Astrocyte (in vitro differentiated cells and primary cell): Measurements from ENCODE around the gene UBTF. TPM values are rescaled to one million over a fixed set of nuclear protein-coding genes. Genes with fewer than 3 reads are reported as not detected.

Experiments
- DNase-seq: peaks from one replicate; pipeline ENCODE4 v3.0.0-alpha.2; 2010; ENCODE audit warnings: low read depth
- FAIRE-seq: peaks from 2 replicates; lab custom pipeline; 2011; peaks lifted over from hg19 to GRCh38; lab: Jason Lieb, UNC
- H2AFZ ChIP-seq: 2 replicates; pipeline ENCODE4 v1.6.0; 2012; ENCODE audit warnings: low read depth, low read length, inconsistent platforms
- H3K27ac ChIP-seq: 2 replicates; pipeline ENCODE4 v1.5.1; 2011; ENCODE audit warnings: low read depth, low read length, inconsistent platforms
- H3K27me3 ChIP-seq: 2 replicates; pipeline ENCODE4 v1.6.0; 2011; ENCODE audit warnings: low read length, inconsistent platforms; ENCODE audit not compliant: insufficient read depth
- H3K36me3 ChIP-seq: 2 replicates; pipeline ENCODE4 v1.5.1; 2011; ENCODE audit warnings: low read length, inconsistent platforms; ENCODE audit not compliant: insufficient read depth
- H3K4me1 ChIP-seq: 2 replicates; pipeline ENCODE4 v1.5.1; 2011; ENCODE audit warnings: low read length, inconsistent platforms; ENCODE audit not compliant: insufficient read depth
- H3K4me2 ChIP-seq: 2 replicates; pipeline ENCODE4 v1.6.0; 2012; ENCODE audit warnings: low read length, inconsistent platforms
- H3K4me3 ChIP-seq: 2 replicates; pipeline ENCODE4 v1.5.1; 2011; ENCODE audit warnings: low read depth, mild to moderate bottlenecking, low read length, inconsistent platforms; ENCODE audit not compliant: insufficient read depth
- H3K79me2 ChIP-seq: 2 replicates; pipeline ENCODE4 v1.6.0; 2012; ENCODE audit warnings: mild to moderate bottlenecking, low read length, inconsistent platforms; ENCODE audit not compliant: insufficient read depth
- H3K9ac ChIP-seq: 2 replicates; pipeline ENCODE4 v1.6.0; 2012; ENCODE audit warnings: mild to moderate bottlenecking, low read length, inconsistent platforms
- H3K9me3 ChIP-seq: 2 replicates; pipeline ENCODE4 v1.5.1; 2012; ENCODE audit warnings: low read depth, mild to moderate bottlenecking, low read length, inconsistent platforms; ENCODE audit not compliant: insufficient read depth
- H4K20me1 ChIP-seq: 2 replicates; pipeline ENCODE4 v1.6.0; 2012; ENCODE audit warnings: low read length, inconsistent platforms; ENCODE audit not compliant: insufficient read depth
- H3K27ac Mint-ChIP-seq: one replicate; pipeline ENCODE4 v1.8.0; 2021; ENCODE audit warnings: mild to moderate bottlenecking, mixed read lengths; ENCODE audit not compliant: unreplicated experiment
- H3K27me3 Mint-ChIP-seq: one replicate; pipeline ENCODE4 v1.8.0; 2021; ENCODE audit warnings: low read depth, mixed read lengths; ENCODE audit not compliant: unreplicated experiment
- H3K36me3 Mint-ChIP-seq: one replicate; pipeline ENCODE4 v1.8.0; 2021; ENCODE audit warnings: low read depth, mixed read lengths; ENCODE audit not compliant: unreplicated experiment
- H3K4me1 Mint-ChIP-seq: one replicate; pipeline ENCODE4 v1.8.0; 2021; ENCODE audit warnings: low read depth, mixed read lengths; ENCODE audit not compliant: unreplicated experiment
- H3K4me3 Mint-ChIP-seq: one replicate; pipeline ENCODE4 v1.8.0; 2021; ENCODE audit warnings: mild to moderate bottlenecking, moderate library complexity, mixed read lengths; ENCODE audit not compliant: unreplicated experiment
- H3K9me3 Mint-ChIP-seq: one replicate; pipeline ENCODE4 v1.8.0; 2021; ENCODE audit warnings: mild to moderate bottlenecking, mixed read lengths; ENCODE audit not compliant: unreplicated experiment
- CTCF ChIP-seq: IDR thresholded peaks from 2 replicates; pipeline ENCODE4 v1.5.1; 2011; ENCODE audit warnings: low read depth, mild to moderate bottlenecking, inconsistent platforms, low read length, moderate library complexity; ENCODE audit not compliant: insufficient read depth
- EZH2 ChIP-seq: IDR thresholded peaks from 2 replicates; pipeline ENCODE4 v1.6.1; 2012; ENCODE audit warnings: mild to moderate bottlenecking, low read length, inconsistent platforms; ENCODE audit not compliant: insufficient read depth
- total RNA-seq: library from RNA; stranded (reverse); gene quantifications from 2 replicates; pipeline ENCODE4 v1.2.1, GENCODE V29; 2021

Gene UBTF
- total RNA-seq, 1 donor from 2014 or later: 48.0 TPM

DNA sequence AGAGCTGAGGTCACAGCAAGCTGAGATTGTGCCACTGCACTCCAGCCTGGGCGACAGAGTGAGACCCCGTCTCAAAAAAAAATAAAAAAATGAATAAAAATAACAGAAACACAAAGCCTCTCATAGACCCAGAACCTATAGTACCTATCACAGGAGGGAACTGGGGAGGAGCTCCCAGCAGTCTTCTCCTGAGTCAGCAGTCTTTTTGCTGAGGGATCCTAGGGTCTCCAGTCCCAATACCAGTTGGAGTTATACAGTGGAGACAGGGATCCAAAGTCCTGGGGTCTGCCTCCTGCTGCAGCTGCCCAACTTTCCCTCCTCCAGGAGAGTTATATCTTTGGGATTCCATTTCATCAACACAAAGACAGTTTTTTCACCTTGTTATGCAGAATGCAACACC lies 36.5 kb downstream of the UBTF start:
- TF ChIP-seq CTCF (no peak), EZH2 (no peak)
- no peak for FAIRE-seq
- Mint-ChIP-seq H3K27me3 (no peaks in the 10 kb centered on the region), H3K36me3 (peaks cover 14% of the 10 kb centered on the region), H3K9me3 (no peaks in the 10 kb centered on the region), H3K4me1 (peaks cover 5% of the 10 kb centered on the region), H3K27ac (no peak overlapping the region), H3K4me3 (no peak overlapping the region)
- H3K9me3 ChIP-seq: no peaks in the 10 kb centered on the region
- no peak overlapping the region for H3K27ac ChIP-seq
- no peak for DNase-seq
- H2AFZ ChIP-seq: no peak overlapping the region
- no peak overlapping the region for H3K4me2 ChIP-seq
- H4K20me1 ChIP-seq: peaks cover 29% of the 10 kb centered on the region
- peaks cover 7% of the 10 kb centered on the region for H3K4me1 ChIP-seq
- H3K9ac ChIP-seq: no peak overlapping the region
- peaks cover 4% of the 10 kb centered on the region for H3K36me3 ChIP-seq
- peaks cover 42% of the 10 kb centered on the region for H3K79me2 ChIP-seq
- no peaks in the 10 kb centered on the region for H3K27me3 ChIP-seq
- H3K4me3 ChIP-seq: no peak overlapping the region

DNA sequence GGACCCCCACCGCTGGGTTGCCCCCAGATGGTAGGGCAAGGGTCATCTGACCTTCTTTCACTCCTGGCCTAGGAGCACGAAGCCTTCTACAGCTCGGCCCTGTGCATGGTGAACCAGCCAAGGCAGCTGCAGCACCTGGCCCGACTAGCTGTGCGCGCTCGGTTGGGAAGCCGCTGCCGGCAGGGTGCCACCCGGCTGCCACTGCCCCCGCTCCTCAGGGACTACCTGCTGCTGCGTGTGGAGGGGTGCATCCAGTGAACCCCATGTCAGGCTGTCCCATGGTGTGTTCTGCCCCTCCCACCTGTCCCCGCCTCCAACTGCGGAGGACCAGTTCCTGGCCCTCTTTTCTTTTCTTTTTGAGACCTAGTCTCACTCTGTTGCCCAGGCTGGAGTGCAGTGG lies 41.3 kb downstream of the UBTF start:
- H4K20me1 ChIP-seq: peaks cover 9% of the 10 kb centered on the region
- Mint-ChIP-seq H3K27ac (no peak overlapping the region), H3K36me3 (peaks cover 22% of the 10 kb centered on the region), H3K4me3 (no peak overlapping the region), H3K4me1 (peaks cover 4% of the 10 kb centered on the region), H3K9me3 (no peaks in the 10 kb centered on the region), H3K27me3 (no peaks in the 10 kb centered on the region)
- no peak overlapping the region for H3K27ac ChIP-seq
- no peak overlapping the region for H3K4me2 ChIP-seq
- H3K9me3 ChIP-seq: no peaks in the 10 kb centered on the region
- FAIRE-seq (no peak), DNase-seq (no peak)
- no peaks in the 10 kb centered on the region for H3K27me3 ChIP-seq
- H3K4me1 ChIP-seq: no peaks in the 10 kb centered on the region
- H2AFZ ChIP-seq: no peak overlapping the region
- peaks cover 4% of the 10 kb centered on the region for H3K36me3 ChIP-seq
- no peak overlapping the region for H3K9ac ChIP-seq
- H3K4me3 ChIP-seq: no peak overlapping the region
- peaks cover 4% of the 10 kb centered on the region for H3K79me2 ChIP-seq
- TF ChIP-seq CTCF: no peak
- TF ChIP-seq EZH2: no peak

DNA sequence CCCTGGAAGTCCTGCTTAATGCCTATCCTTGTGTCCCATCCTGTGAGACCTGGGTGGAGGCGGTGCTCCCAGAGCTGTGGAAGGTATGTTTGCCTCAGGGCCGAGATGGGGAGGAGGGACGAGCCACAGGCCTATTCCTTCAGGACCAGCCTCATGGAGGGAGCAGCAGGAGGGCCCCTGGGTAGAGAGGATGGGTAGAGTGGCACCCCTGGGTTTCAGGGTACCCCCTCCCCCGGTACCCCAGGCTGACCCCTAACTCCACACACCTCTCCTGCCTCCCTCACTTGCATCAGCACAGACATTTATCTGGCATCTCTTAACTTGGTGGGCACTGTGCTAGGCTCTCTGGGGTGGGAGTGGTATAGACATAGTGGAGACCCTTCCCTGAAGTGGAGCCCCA lies 41.8 kb downstream of the UBTF start:
- Mint-ChIP-seq H3K9me3 (no peaks in the 10 kb centered on the region), H3K27ac (no peak overlapping the region), H3K4me1 (peaks cover 4% of the 10 kb centered on the region), H3K4me3 (no peak overlapping the region), H3K27me3 (no peaks in the 10 kb centered on the region), H3K36me3 (peaks cover 22% of the 10 kb centered on the region)
- H3K36me3 ChIP-seq: peaks cover 4% of the 10 kb centered on the region
- no peak overlapping the region for H3K4me2 ChIP-seq
- no peak overlapping the region for H2AFZ ChIP-seq
- H3K4me3 ChIP-seq: no peak overlapping the region
- no peak overlapping the region for H3K9ac ChIP-seq
- DNase-seq (no peak), FAIRE-seq (no peak)
- peaks cover 8% of the 10 kb centered on the region for H4K20me1 ChIP-seq
- TF ChIP-seq EZH2 (no peak), CTCF (no peak)
- no peaks in the 10 kb centered on the region for H3K9me3 ChIP-seq
- H3K27ac ChIP-seq: no peak overlapping the region
- no peaks in the 10 kb centered on the region for H3K79me2 ChIP-seq
- H3K4me1 ChIP-seq: no peaks in the 10 kb centered on the region
- no peaks in the 10 kb centered on the region for H3K27me3 ChIP-seq
